GM19455 (cell line): ENCODE results near the gene IGBP1.
"Not testable (repeated sequence)": the region's sequence is repeated elsewhere in the genome, so short reads cannot be mapped to it uniquely, and the experiment has no call there.

Source experiments
- ATAC-seq: cut with Tn5 transposase; IDR thresholded peaks from one replicate; pipeline ENCODE4 v1.9.1; 2021; ENCODE audit not compliant: unreplicated experiment

IGBP1 gene

DNA sequence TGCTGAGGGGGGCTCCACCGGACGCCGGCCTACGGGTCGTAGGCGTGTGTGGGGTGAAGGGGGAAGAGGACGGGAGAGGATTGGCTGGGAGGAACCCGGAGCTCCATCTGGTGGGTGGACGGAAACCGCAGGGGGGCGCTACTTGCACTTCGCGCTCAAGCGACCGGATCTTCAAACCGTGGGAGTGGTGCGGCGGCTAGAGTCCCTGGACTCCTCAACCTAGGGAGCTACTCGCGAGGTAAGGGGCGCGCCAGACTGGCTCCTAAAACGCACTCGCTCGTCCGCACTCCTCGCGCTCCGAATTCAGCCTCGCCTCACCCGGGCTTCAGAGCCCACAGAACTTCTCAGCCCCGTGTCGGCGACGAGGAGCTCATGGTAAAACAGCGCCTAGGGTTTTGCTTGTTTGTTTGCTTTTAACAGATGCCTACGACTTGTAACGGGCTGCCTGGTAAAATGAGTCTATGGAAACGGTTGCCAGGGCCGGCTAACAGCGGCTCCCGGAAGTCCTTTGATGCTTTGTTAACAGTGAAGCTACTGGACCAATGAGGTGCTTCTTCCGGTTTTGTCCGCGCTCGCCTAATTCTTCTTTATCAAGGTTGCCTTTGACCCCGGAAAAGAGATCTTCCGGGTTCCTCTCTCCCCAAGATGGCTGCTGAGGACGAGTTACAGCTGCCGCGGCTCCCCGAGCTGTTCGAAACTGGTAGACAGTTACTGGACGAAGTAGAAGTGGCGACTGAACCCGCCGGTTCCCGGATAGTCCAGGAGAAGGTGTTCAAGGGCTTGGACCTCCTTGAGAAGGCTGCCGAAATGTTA, at the start of gene IGBP1:
IGBP1 (plus strand) TSS at position 145 of the 813 bp plus-strand sequence; CDS start at position 646, 501 bp downstream.
- ATAC-seq, result peak; percentile 92

DNA sequence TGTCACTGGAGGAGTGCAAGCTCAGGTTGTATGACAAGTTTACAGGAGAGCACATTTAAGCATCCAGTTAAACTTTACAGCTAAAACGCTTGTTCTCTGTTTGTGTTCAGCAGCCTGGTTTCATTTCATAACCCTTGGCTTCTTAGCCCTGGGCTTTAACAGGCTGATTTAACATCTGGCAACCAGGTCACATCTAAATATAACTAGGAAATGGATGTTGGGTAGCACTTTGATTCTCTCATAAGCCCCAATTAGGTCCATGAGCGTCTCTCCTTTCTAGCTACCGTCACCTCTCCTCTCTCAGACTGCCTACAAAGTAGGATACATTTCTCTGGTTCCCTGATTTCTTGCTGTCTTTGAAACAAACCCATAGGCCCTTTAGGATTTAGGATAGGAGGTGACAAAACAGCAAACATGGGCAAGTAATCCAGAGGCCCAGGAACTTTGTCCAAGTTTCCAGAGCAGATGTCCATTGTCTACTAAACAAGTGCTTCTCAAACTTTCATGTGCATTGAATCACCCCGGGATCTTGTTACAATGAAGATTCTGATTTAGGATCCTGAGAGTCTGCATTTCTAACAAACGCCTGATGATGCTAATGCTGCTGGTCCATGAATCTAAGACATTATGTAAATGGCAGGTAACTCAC, 48.5 kb upstream of the IGBP1 start:
- no peak for ATAC-seq

GRCh38 chrX:70087857-70088630, 45.2 kb upstream of the IGBP1 start:
- ATAC-seq, result no peak

DNA sequence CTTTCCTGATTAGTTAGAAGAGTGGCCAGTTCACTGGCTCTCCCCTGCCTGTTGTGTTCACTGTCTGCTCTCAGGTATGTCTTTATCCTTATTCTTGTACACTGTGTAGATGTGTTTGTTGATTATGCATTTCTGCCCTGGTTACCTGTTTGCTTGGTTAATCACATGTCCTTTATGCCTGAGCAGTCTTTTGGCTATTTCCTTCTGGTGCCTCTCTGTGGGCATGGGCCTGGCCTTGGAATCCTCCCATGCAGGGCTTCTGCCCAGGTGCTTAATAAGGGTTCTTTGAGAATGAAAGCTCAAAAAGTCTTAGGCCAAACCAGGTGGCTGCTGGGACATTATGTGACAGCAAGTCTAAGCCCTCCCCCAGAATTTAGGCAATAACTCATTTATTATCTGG, 44.5 kb upstream of the IGBP1 start:
- no peak for ATAC-seq

GRCh38 chrX:70089604-70090297, 43.5 kb upstream of the IGBP1 start:
- no peak for ATAC-seq

DNA sequence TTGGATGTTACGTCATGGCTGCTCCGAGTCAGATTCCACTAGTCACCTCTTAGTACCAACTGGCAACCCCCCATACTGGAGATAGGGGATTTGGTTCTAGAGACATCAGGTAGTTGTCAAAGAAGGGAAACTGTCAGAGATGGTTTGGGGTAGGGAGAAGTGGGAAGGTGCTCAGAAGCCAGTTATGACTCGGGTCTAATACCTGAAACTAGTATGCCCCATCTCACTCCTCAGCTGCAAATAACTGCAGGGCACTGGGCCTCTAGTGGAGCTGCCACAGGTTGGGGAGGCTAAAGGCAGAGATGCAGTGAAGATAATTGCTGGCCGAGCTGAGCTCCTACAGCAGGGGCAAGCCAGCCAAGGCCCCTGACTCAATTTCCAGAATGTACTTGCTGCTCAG, 41.0 kb upstream of the IGBP1 start:
- peak; percentile 80 for ATAC-seq

DNA sequence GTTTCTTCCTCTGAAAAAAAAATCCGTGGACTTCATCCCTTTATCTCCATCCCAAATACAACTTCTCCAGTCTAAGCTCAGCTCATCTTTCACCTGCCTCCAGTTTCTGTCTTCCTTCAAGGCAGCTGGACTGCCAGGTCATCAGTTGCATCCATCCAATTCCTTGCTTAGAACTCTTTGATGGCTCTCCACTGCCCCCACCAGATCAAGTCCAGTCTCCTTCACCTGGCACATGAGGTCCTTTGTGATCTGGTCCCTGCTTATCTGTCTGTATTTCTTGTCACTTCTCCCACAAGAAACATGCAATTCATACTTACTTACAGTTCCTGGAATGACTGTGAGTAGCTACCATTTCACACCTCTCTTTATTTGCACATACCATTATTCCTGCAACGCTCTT, 37.2 kb upstream of the IGBP1 start:
- ATAC-seq, result no peak

DNA sequence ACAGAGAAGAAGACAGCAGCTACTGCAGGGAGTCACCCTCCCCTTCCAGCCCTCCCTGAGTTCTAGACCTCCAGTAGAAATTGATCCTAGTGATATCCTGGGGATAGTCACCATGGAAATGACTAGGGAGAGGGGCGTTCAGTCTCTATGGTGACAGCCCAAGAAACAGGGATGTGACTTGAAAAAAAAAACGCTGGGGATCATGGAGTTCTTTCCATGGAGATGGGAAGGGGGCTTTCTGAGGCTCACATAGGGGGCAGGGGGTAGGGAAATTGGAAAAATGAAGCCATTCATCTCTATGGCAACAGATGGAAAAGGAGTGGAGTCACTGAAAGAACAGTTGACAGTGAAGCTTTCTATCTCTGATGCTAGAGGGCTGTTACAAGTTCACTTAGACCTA, 28.0 kb upstream of the IGBP1 start:
- no peak for ATAC-seq

- ATAC-seq, result not testable (repeated sequence)
Observed at GRCh38 chrX:70111436-70112026, 21.7 kb upstream of the IGBP1 start.

GRCh38 chrX:70117738-70118137, 15.5 kb upstream of the IGBP1 start:
- no peak for ATAC-seq

DNA sequence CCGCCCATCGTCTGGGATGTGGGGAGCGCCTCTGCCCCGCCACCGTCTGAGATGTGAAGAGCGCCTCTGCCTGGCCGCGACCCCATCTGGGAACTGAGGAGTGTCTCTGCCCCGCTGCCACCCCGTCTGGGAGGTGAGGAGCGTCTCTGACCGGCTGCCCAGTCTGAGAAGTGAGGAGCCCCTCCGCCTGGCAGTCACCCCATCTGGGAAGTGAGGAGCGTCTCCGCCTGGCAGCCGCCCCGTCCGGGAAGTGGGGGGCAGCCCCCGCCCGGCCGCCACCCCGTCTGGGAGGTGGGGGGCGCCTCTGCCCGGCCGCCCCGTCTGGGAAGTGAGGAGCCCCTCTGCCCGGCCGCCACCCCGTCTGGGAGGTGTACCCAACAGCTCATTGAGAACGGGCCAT, 10.2 kb upstream of the IGBP1 start:
- ATAC-seq, result not testable (repeated sequence)

- ATAC-seq, result no peak
Observed at GRCh38 chrX:70124678-70125077, 8.6 kb upstream of the IGBP1 start.

GRCh38 chrX:70128071-70128470, 5.2 kb upstream of the IGBP1 start:
- ATAC-seq, result no peak

DNA sequence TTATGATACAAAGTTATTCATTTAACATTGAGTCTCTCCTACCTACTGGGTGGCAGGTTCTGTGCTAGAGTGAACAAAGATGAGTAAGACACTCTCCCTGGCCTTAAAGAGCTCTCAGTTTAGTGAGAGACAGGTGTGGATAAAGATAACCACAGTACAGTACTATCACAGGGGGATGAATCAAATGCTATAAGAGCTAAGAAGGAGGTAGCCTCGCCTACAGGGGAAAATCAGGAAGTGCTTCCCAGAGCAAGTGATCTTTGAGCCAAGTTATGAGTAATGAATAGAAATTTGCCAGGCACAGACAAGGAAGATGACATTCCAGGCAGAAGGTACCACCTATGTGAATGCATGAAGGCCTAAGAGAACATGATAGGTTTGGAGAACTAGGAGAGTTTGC, 3.4 kb upstream of the IGBP1 start:
- ATAC-seq, result no peak

DNA sequence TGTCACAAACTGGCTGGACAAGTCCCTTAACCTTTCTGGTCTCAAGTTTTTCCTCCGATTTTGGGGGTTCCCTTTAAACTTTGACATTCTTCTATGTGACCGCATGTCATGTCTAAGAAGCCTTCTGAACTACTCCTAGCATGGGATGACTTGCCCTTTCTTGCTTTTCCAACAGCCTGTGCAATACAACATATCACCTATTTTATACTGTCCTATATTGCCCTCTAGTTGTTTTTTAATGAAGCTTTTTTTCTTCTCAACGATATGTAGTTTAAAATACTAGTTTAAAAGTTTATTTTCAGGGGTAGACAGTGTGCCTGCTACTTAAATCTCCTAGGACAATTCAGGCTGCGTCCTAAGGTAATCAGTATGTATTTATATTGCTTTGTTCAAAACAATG, 1.0 kb upstream of the IGBP1 start:
- no peak for ATAC-seq

- no peak for ATAC-seq
Observed at GRCh38 chrX:70132877-70133302, 357 bp upstream of the IGBP1 start.

- peak; percentile 19 for ATAC-seq
Observed at GRCh38 chrX:70134116-70134477, 850 bp downstream of the IGBP1 start.

DNA sequence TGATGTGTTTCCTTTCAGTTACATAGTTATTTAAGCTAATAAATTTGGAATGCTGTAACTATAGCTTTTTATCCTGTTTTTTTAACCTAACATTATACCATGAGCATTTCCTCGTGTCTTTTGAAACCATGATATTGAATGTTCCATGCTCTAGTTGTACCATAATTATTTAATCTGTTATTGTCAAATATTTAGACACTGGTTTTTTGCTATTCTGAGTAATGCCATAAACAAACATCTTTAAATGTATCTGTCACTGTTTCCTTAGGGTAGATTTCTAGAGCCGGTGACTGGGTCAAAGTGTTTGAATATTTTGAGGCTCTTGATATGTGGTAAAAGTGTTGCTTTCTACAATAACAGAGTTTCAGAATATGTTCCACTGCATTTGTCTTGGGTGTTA, 5.4 kb downstream of the IGBP1 start:
- no peak for ATAC-seq

DNA sequence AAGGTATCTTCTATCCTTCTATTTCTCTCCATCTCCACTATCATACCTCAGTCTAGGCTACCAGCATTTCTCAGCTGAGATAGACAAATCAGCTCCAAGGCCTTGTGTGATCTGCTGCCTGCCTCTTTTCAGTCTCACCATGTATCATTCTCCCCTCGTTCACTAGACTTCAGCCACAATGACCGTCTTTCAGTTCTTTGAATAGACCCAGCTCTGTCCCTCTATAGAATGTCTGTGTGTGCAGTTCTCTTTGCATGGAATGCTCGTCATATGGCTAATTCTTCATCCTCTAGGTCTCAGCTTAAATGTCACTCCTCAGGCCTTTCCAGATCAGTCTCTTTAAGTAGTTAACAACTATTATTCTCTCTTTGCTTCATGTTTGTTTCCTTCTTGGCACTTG, 6.5 kb downstream of the IGBP1 start:
- no peak for ATAC-seq

DNA sequence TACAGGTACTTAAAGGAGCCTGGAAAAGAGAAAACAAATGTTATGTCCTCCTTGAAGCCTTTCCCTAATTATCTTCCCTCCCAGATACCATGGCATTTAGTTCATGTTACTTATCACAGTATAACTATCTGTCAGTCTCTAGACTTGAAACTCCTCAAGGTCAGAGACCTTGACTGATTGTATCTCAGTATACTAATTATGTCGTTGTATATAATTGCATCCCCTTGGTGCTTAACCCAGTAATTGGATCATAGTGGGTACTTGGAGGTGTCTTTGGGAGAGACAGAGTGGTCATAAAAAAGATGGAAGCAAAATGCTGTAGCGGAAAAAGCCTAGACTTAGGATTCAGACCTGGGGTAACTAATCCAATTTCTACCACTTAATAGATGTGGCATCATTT, 8.1 kb downstream of the IGBP1 start:
- ATAC-seq, result no peak
